Chondrocyte (in vitro differentiated cells): ENCODE results near the gene HDDC3. TPM values are rescaled to one million over a fixed set of nuclear protein-coding genes. Genes with fewer than 3 reads are reported as not detected.
A peak's percentile ranks its signal among the peaks of the same experiment; 100 is the strongest.

Source experiments
- DNase-seq: peaks from one replicate; pipeline ENCODE4 v3.0.0; 2021; ENCODE audit warnings: mixed read lengths, low spot score
- H3K27ac Mint-ChIP-seq: one replicate; pipeline ENCODE4 v1.8.0; 2021; ENCODE audit warnings: mild to moderate bottlenecking, moderate library complexity, mixed read lengths; ENCODE audit not compliant: unreplicated experiment
- H3K27me3 Mint-ChIP-seq: 2 replicates; pipeline ENCODE4 v1.8.0; 2021; ENCODE audit warnings: low read depth, mixed read lengths
- H3K36me3 Mint-ChIP-seq: 2 replicates; pipeline ENCODE4 v1.8.0; 2021; ENCODE audit warnings: low read depth, mixed read lengths
- H3K4me1 Mint-ChIP-seq: 2 replicates; pipeline ENCODE4 v1.8.0; 2021; ENCODE audit warnings: low read depth, mild to moderate bottlenecking, mixed read lengths
- H3K4me3 Mint-ChIP-seq: one replicate; pipeline ENCODE4 v1.8.0; 2021; ENCODE audit warnings: mild to moderate bottlenecking, moderate library complexity, mixed read lengths; ENCODE audit not compliant: unreplicated experiment
- H3K9me3 Mint-ChIP-seq: 2 replicates; pipeline ENCODE4 v1.8.0; 2021; ENCODE audit warnings: low read depth, mixed read lengths
- total RNA-seq: library from RNA; stranded (reverse); gene quantifications from 3 replicates; pipeline ENCODE4 v1.2.1, GENCODE V29; 2021
- TF ChIP-seq, protein P1 (sequence below): fragments of 200-600 bp; sonication (generic); IDR thresholded peaks from 2 replicates; pipeline ENCODE4 v1.5.0; 2021; ENCODE audit warnings: antibody characterized with exemption, mild to moderate bottlenecking, moderate library complexity

The HDDC3 gene
- total RNA-seq, 1 donor from 2014 or later = 10.8 TPM

DNA sequence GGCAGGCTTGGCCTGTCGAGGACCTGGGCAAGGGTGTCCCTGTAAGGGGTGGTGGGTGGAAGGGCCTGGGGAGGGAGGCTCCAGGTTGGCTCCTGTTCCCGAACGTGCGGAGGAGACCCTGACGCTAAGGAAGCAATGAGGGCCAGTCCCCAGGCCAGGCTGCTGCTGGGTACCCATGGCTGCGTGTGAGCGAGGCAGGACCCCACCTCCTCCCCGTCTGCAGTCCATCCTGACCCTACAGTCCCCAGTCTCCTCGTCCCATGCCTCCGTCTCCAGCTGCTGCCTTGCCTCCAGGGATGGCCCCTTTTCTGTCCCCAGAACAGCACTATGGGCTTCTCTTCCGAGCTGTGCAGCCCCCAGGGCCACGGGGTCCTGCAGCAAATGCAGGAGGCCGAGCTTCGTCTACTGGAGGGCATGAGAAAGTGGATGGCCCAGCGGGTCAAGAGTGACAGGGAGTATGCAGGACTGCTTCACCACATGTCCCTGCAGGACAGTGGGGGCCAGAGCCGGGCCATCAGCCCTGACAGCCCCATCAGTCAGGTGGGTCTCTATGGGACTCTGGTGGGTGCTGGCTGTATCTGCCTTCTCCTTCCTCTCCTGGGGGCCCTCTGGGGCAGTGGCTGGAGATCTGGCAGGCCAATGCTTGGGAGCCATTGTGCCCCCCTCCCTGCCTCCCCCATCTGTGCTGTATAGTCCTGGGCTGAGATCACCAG lies 47.5 kb downstream of the HDDC3 start:
- H3K9me3 Mint-ChIP-seq = no peaks in the 10 kb centered on the region
- H3K4me3 Mint-ChIP-seq = no peak overlapping the region
- TF ChIP-seq, protein P1, sequence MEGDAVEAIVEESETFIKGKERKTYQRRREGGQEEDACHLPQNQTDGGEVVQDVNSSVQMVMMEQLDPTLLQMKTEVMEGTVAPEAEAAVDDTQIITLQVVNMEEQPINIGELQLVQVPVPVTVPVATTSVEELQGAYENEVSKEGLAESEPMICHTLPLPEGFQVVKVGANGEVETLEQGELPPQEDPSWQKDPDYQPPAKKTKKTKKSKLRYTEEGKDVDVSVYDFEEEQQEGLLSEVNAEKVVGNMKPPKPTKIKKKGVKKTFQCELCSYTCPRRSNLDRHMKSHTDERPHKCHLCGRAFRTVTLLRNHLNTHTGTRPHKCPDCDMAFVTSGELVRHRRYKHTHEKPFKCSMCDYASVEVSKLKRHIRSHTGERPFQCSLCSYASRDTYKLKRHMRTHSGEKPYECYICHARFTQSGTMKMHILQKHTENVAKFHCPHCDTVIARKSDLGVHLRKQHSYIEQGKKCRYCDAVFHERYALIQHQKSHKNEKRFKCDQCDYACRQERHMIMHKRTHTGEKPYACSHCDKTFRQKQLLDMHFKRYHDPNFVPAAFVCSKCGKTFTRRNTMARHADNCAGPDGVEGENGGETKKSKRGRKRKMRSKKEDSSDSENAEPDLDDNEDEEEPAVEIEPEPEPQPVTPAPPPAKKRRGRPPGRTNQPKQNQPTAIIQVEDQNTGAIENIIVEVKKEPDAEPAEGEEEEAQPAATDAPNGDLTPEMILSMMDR = no peak

DNA sequence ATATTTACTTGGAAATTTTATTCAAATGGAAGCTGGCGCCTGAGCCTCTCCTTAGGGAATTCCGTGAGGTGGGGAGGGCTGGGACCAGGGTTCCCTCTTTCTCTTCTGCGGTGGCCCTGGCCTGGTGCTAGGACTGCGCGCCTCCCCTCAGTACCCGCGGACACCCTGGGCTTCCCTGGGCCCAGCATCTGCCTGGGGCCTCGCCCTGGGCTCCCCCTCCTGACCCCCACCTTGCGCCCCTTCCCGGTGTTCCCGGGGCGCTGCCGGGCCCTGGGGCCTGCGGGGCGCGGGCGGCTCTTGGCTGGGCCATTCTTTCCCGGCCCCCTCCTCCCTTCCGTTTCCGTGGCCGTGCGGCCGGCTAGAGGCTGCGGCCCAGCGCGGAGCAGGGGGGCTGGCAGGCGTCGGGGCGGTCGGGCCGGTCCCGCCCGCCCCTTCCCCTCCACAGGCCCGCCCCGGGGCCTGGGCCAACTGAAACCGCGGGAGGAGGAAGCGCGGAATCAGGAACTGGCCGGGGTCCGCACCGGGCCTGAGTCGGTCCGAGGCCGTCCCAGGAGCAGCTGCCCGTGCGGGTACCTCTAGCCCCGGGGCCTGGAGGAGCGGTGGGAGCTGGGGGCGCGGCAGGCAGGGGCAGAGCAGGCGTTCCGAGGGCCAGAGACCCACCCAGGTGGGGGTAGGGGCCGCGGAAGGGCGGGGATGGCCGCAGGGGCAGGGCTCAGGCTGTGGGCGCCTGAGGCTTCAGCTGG lies 48.2 kb downstream of the HDDC3 start, which contains the start of gene FES:
Gene FES, plus strand, starts transcription at position 529 of the 743 bp plus-strand sequence. CDS start 542 bp downstream, outside the sequence.
- Mint-ChIP-seq H3K4me1 (peaks cover 16% of the 10 kb centered on the region), H3K4me3 (no peak within 1 kb of the TSS), H3K27ac (peak within 1 kb of the TSS; percentile 51), H3K36me3 (peaks cover 6% of the 10 kb centered on the region), H3K27me3 (no peaks in the 10 kb centered on the region), H3K9me3 (no peaks in the 10 kb centered on the region)
- TF ChIP-seq, protein P1 = no peak
- DNase-seq = peak; percentile 76

More for the DNA sequence above, 47.5 kb downstream of the HDDC3 start:
- Mint-ChIP-seq H3K27ac (peak overlapping the region; percentile 51), H3K4me1 (peaks cover 16% of the 10 kb centered on the region), H3K36me3 (peaks cover 2% of the 10 kb centered on the region), H3K27me3 (no peaks in the 10 kb centered on the region)
- peak; percentile 93 for DNase-seq

DNA sequence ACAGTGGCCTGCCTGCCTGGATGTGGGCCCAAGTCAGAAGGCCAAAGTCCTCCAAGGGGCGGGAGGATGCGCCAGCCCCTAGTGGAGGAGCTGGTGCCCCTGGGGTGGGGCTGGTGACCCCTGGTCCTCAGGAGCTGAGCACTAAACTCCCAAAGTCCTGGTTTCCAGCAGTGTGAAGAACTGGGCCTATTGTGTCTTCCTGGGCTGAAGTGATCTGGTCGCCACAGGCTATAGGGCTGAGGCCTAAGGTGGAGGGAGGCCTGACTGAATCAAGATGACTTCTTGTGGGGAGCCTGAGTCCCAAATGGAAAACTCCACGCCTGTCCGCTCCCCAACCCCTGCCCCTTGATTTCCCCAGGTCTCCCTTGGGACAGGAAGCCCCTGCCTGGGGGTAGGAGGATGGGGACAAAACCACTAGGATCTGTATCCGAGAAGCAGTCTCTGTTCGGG lies 48.8 kb downstream of the HDDC3 start:
- no peak overlapping the region for H3K4me3 Mint-ChIP-seq
- no peaks in the 10 kb centered on the region for H3K9me3 Mint-ChIP-seq
- H3K27me3 Mint-ChIP-seq = no peaks in the 10 kb centered on the region
- peaks cover 16% of the 10 kb centered on the region for H3K4me1 Mint-ChIP-seq
- H3K27ac Mint-ChIP-seq = peak overlapping the region; percentile 36
- peaks cover 7% of the 10 kb centered on the region for H3K36me3 Mint-ChIP-seq
- TF ChIP-seq, protein P1 = no peak
- DNase-seq = no peak

DNA sequence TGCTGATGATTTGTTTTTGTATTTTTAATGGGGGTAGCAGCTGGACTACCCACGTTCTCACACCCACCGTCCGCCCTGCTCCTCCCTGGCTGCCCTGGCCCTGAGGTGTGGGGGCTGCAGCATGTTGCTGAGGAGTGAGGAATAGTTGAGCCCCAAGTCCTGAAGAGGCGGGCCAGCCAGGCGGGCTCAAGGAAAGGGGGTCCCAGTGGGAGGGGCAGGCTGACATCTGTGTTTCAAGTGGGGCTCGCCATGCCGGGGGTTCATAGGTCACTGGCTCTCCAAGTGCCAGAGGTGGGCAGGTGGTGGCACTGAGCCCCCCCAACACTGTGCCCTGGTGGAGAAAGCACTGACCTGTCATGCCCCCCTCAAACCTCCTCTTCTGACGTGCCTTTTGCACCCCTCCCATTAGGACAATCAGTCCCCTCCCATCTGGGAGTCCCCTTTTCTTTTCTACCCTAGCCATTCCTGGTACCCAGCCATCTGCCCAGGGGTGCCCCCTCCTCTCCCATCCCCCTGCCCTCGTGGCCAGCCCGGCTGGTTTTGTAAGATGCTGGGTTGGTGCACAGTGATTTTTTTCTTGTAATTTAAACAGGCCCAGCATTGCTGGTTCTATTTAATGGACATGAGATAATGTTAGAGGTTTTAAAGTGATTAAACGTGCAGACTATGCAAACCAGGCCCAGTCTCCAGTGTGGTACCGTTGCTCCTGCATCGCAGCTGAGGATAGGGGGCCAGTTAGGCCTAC lies 49.4 kb downstream of the HDDC3 start:
- H3K4me1 Mint-ChIP-seq = peaks cover 16% of the 10 kb centered on the region
- no peak overlapping the region for H3K4me3 Mint-ChIP-seq
- no peak overlapping the region for H3K27ac Mint-ChIP-seq

More for the DNA sequence above, 49.4 kb downstream of the HDDC3 start:
- TF ChIP-seq, protein P1 = no peak
- no peaks in the 10 kb centered on the region for H3K27me3 Mint-ChIP-seq
- no peaks in the 10 kb centered on the region for H3K9me3 Mint-ChIP-seq
- peak; percentile 76 for DNase-seq
- H3K36me3 Mint-ChIP-seq = peaks cover 11% of the 10 kb centered on the region
